Esophagus squamous epithelium (tissue), 5 donors: ENCODE data around the gene DHRS13. TPM values are rescaled to one million over a fixed set of nuclear protein-coding genes. Genes with fewer than 3 reads are reported as not detected.

Experiments used
- DNase-seq: peaks from one replicate; lab custom pipeline; 2025; lab: John Stamatoyannopoulos, UW
- H3K27ac ChIP-seq, 4 donors: fragments of 200-600 bp; sonication (generic); one replicate each; pipeline ENCODE4 v1.5.1; 2016 to 2019; ENCODE audit warnings: mild to moderate bottlenecking in 1 of 4
- H3K27me3 ChIP-seq, 4 donors: fragments of 200-600 bp; sonication (generic); 1 replicate in 3 of 4; 2 replicates in 1 of 4; pipeline versions ENCODE4 v1.5.1 to v1.6.0; 2017 to 2021; ENCODE audit warnings: antibody characterized with exemption in 1 of 4
- H3K36me3 ChIP-seq, 3 donors: fragments of 200-600 bp; sonication (generic); one replicate each; pipeline ENCODE4 v1.5.1; 2016 to 2019
- H3K4me1 ChIP-seq, 3 donors: fragments of 200-600 bp; sonication (generic); one replicate each; pipeline ENCODE4 v1.5.1; 2017 to 2019
- H3K4me3 ChIP-seq, 4 donors: fragments of 200-600 bp; sonication (generic); 1 replicate in 3 of 4; 2 replicates in 1 of 4; pipeline ENCODE4 v1.5.1; 2016 to 2019; ENCODE audit warnings: mild to moderate bottlenecking in 2 of 4, moderate library complexity in 1 of 4
- H3K9me3 ChIP-seq, 3 donors: fragments of 200-600 bp; sonication (generic); one replicate each; pipeline ENCODE4 v1.5.1; 2016 to 2019
- POLR2A ChIP-seq, 4 donors: fragments of 450-650 bp; IDR thresholded peaks; one replicate each; pipeline ENCODE4 v1.6.1; 2017; ENCODE audit warnings: antibody characterized with exemption in 4 of 4, mild to moderate bottlenecking in 4 of 4, moderate library complexity in 3 of 4
- WGBS, 2 donors: methylation state at CpG; one replicate each; pipeline ENCODE4 v1.1.5; 2018; 5-methylcytosine and 5-hydroxymethylcytosine counted together
- intact Hi-C: fragments of 100-400 bp; cut with DNase I; formaldehyde crosslinking; loops from one replicate; pipeline ENCODE4 v1.15.0; 2022
- total RNA-seq, 4 donors: library from RNA; depleted of rRNA; stranded (reverse); fragments of >200 nt; gene quantifications; one replicate each; pipeline ENCODE4 v1.1.0, GENCODE V29; 2016
- TF ChIP-seq, protein P1 (sequence below), 6 experiments: fragments of 450-650 bp in 4 of 6; fragments of 200-600 bp in 2 of 6; sonication (generic) in 2 of 6; IDR thresholded peaks; one replicate each; pipeline ENCODE4 v1.5.1; 2016 to 2019; ENCODE audit warnings: antibody characterized with exemption in 6 of 6, mild to moderate bottlenecking in 4 of 6, moderate library complexity in 4 of 6
- donor health status: DM: yes; HTN: yes; CAD: no.

Gene DHRS13
- total RNA-seq, 4 donors from 2014 or later = 10.3 to 17.0 (median 14.9) TPM

DNA sequence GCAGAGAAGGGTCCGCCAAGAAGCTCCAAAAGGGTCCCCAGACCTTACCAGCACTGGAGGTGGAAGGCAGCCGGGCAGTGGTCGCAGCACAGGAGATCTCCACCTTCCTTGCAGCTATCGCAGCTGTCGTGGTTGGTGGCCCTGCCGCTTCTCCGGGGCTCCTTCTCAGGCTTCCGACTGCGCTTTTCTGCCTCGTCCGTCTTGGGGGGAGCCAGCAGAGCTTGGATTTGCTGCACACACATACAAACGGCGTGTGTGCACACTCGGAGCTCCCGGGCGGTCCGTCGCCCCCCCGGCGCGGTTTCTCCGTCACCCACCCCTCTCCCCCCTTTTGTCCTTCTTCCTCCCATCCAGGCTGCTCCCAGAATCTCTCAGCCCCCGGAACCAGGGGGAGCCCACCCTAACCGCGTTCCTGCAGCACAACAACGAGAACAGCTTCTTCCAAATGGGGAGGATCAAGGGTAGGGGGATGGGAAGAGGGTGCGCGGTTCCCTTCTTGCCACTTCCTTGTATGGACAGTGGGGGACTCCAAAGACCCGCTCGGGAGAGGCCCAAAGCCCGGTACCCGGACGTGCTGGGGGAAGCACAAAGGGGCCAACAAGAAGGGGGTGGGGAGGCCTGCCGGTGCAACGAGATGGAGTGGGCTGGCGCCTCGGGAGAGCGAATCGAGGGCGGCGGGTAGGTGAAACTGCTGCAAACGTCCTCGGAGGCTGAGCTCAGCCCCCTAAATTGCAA lies 47.3 kb upstream of the DHRS13 start:
- no peak for DNase-seq
- TF ChIP-seq, protein P1, sequence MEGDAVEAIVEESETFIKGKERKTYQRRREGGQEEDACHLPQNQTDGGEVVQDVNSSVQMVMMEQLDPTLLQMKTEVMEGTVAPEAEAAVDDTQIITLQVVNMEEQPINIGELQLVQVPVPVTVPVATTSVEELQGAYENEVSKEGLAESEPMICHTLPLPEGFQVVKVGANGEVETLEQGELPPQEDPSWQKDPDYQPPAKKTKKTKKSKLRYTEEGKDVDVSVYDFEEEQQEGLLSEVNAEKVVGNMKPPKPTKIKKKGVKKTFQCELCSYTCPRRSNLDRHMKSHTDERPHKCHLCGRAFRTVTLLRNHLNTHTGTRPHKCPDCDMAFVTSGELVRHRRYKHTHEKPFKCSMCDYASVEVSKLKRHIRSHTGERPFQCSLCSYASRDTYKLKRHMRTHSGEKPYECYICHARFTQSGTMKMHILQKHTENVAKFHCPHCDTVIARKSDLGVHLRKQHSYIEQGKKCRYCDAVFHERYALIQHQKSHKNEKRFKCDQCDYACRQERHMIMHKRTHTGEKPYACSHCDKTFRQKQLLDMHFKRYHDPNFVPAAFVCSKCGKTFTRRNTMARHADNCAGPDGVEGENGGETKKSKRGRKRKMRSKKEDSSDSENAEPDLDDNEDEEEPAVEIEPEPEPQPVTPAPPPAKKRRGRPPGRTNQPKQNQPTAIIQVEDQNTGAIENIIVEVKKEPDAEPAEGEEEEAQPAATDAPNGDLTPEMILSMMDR (IDR thresholded peaks at IDR 0.05) = no peak
- peak in 1 of 4 donors; percentile 10 for TF ChIP-seq POLR2A (IDR thresholded peaks at IDR 0.05)
- peak overlapping the region; percentile 74 to 99 (median 88) for H3K4me3 ChIP-seq
- peaks cover 4 to 61% (median 35%) of the 10 kb centered on the region in 3 donors for H3K4me1 ChIP-seq
- H3K36me3 ChIP-seq = no peaks in the 10 kb centered on the region
- whole genome bisulfite sequencing, 2 donors = 0% methylated on average over 10 to 34 of the region's 43 CpGs
- no peaks in the 10 kb centered on the region for H3K9me3 ChIP-seq
- peak overlapping the region; percentile 92 to 100 (median 94) for H3K27ac ChIP-seq
- no peaks in the 10 kb centered on the region for H3K27me3 ChIP-seq
- intact Hi-C loops = no loop called here

DNA sequence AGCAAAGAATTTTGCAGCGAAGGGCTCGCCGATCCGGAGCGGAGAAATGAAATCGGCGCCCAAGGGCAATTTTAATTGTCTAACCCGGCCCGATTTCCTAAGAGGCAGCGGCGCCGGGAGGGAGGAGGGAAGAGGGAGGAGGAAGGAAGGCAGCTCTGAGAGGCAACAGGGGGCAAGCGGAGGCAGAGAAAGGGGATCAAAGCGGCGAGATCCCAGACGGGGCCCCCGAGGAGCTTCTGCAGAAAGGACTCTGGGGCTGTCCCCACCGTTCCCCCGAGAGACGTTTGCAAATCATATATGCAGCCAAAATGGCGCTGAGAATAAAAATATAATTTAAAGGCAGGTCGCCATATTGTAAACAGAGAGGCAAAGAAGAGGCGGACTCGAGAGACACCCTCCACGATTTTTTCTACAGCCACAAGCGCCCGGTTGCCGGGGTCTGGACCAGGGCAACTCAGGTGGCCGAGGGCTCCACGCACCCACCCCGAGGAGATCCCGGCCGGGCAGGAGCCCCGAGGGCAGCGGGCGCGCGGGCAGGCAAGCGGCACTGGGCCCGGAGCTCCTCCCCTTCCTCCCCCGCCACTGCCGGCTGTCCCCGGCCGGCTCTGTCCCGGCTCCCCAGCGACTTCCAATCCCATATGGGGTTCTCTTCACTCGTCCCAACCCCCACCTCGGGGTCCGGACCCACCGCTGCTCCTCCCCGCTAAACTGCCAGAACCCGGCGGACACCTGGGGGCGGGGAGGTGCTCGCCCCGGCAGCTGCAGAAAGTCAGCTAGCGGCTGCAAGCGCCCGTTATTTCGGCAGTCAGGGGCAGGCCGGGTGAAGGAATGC lies 46.5 kb upstream of the DHRS13 start:
- Histone ChIP-seq H3K4me3 (peak overlapping the region; percentile 74 to 99 (median 88)), H3K4me1 (peaks cover 4 to 69% (median 40%) of the 10 kb centered on the region in 3 donors), H3K9me3 (no peaks in the 10 kb centered on the region), H3K27me3 (no peaks in the 10 kb centered on the region), H3K36me3 (peaks cover 0 to under 1% (median 0%) of the 10 kb centered on the region in 3 donors), H3K27ac (peak overlapping the region; percentile 92 to 100 (median 94))
- peak in 2 of 4 donors; percentile 14 to 45 for TF ChIP-seq POLR2A (IDR thresholded peaks at IDR 0.05)
- TF ChIP-seq, protein P1 (IDR thresholded peaks at IDR 0.05) = no peak
- intact Hi-C loops = no loop called here
- WGBS, 2 donors = 0% methylated on average over 24 to 41 of the region's 61 CpGs
- no peak for DNase-seq

DNA sequence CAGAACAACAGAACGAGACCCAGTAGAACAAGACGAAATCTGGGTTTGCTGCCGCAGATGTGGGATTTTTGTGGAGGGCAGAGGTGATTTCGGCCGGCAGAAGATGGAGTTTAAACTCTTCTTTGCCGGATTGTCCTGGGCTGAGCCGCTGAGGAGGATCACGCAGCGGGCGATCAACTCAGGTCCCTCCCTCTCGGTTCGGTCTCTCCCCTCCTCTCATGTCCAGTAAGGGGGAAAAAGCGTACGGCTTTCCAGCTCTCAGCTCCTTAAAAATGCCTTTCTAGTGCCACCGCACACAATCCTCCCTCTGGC lies 46.0 kb upstream of the DHRS13 start:
- no peaks in the 10 kb centered on the region for H3K27me3 ChIP-seq
- TF ChIP-seq POLR2A (IDR thresholded peaks at IDR 0.05) = no peak
- TF ChIP-seq, protein P1 (IDR thresholded peaks at IDR 0.05) = no peak
- no peak for DNase-seq
- peak overlapping the region; percentile 74 to 99 (median 88) for H3K4me3 ChIP-seq
- peaks cover 4 to 75% (median 40%) of the 10 kb centered on the region in 3 donors for H3K4me1 ChIP-seq
- H3K36me3 ChIP-seq = peaks cover 0 to 6% (median 0%) of the 10 kb centered on the region in 3 donors
- WGBS, 2 donors = 1 to 3% methylated on average over 7 to 13 of the region's 15 CpGs
- no peaks in the 10 kb centered on the region for H3K9me3 ChIP-seq
- peak overlapping the region; percentile 92 to 100 (median 94) for H3K27ac ChIP-seq
- intact Hi-C loops = no loop called here

DNA sequence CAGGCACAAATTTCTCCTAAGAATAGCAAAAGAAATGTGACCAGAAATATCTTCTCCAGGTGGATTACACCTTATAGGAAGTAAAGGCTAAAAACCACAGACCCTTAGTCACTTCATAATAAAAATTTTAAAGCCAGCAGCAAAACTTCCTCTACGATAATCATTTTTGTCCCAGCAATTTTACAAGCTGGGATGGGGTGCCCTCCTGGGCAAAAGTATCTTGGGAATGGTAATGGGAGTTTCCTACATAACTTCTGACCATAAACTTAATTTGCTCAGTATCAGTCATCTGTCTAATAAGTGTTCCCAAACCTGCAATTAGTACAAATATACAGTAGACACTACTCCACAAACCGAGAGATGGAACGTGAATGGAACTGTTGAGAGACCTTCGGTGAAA lies 45.5 kb upstream of the DHRS13 start:
- 16 to 20% methylated on average over 4 of the region's 4 CpGs for WGBS, 2 donors
- TF ChIP-seq, protein P1 (IDR thresholded peaks at IDR 0.05) = no peak
- TF ChIP-seq POLR2A (IDR thresholded peaks at IDR 0.05) = no peak
- DNase-seq = no peak
- Histone ChIP-seq H3K4me1 (peaks cover 2 to 73% (median 40%) of the 10 kb centered on the region in 3 donors), H3K36me3 (peaks cover 0 to 10% (median 0%) of the 10 kb centered on the region in 3 donors), H3K9me3 (no peaks in the 10 kb centered on the region), H3K27ac (peak overlapping the region; percentile 92 to 100 (median 94)), H3K27me3 (no peaks in the 10 kb centered on the region), H3K4me3 (peak overlapping the region; percentile 74 to 99 (median 88))
- intact Hi-C loops = no loop called here
